HG03442 (cell line): ENCODE results near the gene TSSK2.
"Not testable (repeated sequence)": the region's sequence is repeated elsewhere in the genome, so short reads cannot be mapped to it uniquely, and the experiment has no call there.

ENCODE experiments used
- ATAC-seq: cut with Tn5 transposase; IDR thresholded peaks from one replicate; pipeline ENCODE4 v1.9.1; 2021; ENCODE audit warnings: mild to moderate bottlenecking, moderate library complexity; ENCODE audit not compliant: unreplicated experiment

Gene TSSK2

GRCh38 chr22:19130959-19131684 is at the start of gene TSSK2:
TSS of gene TSSK2 (plus strand) at chr22:19131308. CDS start at chr22:19131400, 92 bp downstream.
- ATAC-seq = no peak

- ATAC-seq = no peak
These were observed 49.8 kb upstream of the TSSK2 start for GRCh38 chr22:19081351-19081750.

GRCh38 chr22:19082101-19082500 is 49.0 kb upstream of the TSSK2 start:
- ATAC-seq = no peak

- no peak for ATAC-seq
These were observed 48.3 kb upstream of the TSSK2 start for GRCh38 chr22:19082793-19083192.

- ATAC-seq = not testable (repeated sequence)
These were observed 47.0 kb upstream of the TSSK2 start for GRCh38 chr22:19084126-19084525.

- ATAC-seq = not testable (repeated sequence)
These were observed 46.5 kb upstream of the TSSK2 start for GRCh38 chr22:19084586-19084985.

- ATAC-seq = no peak
These were observed 45.8 kb upstream of the TSSK2 start for GRCh38 chr22:19085233-19085718.

- no peak for ATAC-seq
These were observed 44.7 kb upstream of the TSSK2 start for GRCh38 chr22:19086417-19086816.

GRCh38 chr22:19086896-19087295 is 44.2 kb upstream of the TSSK2 start:
- no peak for ATAC-seq

- ATAC-seq = no peak
These were observed 42.1 kb upstream of the TSSK2 start for GRCh38 chr22:19088866-19089595.

GRCh38 chr22:19090183-19090582 is 40.9 kb upstream of the TSSK2 start:
- ATAC-seq = no peak

- ATAC-seq = no peak
These were observed 40.5 kb upstream of the TSSK2 start for GRCh38 chr22:19090586-19091127.

- no peak for ATAC-seq
These were observed 38.4 kb upstream of the TSSK2 start for GRCh38 chr22:19092725-19093124.

- ATAC-seq = no peak
These were observed 36.6 kb upstream of the TSSK2 start for GRCh38 chr22:19094393-19094997.

- ATAC-seq = no peak
These were observed 34.6 kb upstream of the TSSK2 start for GRCh38 chr22:19096555-19096954.

GRCh38 chr22:19097518-19097917 is 33.6 kb upstream of the TSSK2 start:
- no peak for ATAC-seq

GRCh38 chr22:19098157-19098556 is 33.0 kb upstream of the TSSK2 start:
- ATAC-seq = no peak

- no peak for ATAC-seq
These were observed 27.0 kb upstream of the TSSK2 start for GRCh38 chr22:19103880-19104821.

GRCh38 chr22:19105456-19105855 is 25.7 kb upstream of the TSSK2 start:
- ATAC-seq = no peak
